SK-N-DZ (cell line): Measurements from ENCODE around the gene CACNG3.
"Not testable (repeated sequence)": the region's sequence is repeated elsewhere in the genome, so short reads cannot be mapped to it uniquely, and the experiment has no call there.

Source experiments
- DNase-seq: peaks from one replicate; pipeline ENCODE4 v3.0.0-alpha.2; 2015; ENCODE audit warnings: low spot score

CACNG3 gene

GRCh38 chr16:24275413-24275812 is 19.3 kb downstream of the CACNG3 start:
- no peak for DNase-seq

- DNase-seq = no peak
These were observed 23.9 kb downstream of the CACNG3 start for GRCh38 chr16:24279982-24280515.

DNA sequence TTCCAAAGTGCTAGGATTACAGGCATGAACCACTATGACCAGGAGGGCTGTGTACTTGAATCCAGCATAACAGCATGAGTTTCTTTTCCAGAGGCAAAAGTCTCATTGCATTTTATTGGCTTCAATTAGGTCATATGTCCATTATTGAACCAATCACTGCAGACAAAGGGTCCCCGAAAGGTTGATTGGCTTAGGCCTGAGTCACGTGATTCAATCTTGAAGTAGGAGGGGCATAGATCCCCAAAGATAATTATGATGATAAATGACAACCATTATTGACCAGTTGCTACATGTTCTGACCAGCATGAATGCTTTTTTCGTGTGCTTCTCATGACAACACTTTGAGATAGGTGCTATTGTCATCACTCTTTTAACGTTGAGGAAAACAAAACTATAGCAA is 25.3 kb downstream of the CACNG3 start:
- no peak for DNase-seq

DNA sequence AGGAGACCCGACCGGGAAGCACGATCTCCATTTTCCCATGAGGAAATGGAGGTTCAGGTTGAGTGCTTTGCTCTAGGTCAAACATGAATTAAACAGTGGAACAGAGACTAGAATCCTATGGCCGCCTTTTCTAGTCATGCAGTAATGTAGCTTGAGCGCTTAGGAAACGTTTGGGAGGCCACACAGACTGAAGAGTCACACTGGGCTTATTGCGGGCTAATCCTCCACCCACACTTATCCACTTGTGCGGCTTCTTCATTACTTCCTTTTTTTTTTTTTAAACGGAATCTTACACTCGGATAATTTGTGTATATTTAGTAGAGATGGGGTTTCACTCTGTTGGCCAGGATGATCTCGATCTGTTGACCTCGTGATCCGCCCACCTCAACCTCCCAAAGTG is 26.0 kb downstream of the CACNG3 start:
- no peak for DNase-seq

- no peak for DNase-seq
These were observed 30.7 kb downstream of the CACNG3 start for GRCh38 chr16:24286741-24287405.

DNA sequence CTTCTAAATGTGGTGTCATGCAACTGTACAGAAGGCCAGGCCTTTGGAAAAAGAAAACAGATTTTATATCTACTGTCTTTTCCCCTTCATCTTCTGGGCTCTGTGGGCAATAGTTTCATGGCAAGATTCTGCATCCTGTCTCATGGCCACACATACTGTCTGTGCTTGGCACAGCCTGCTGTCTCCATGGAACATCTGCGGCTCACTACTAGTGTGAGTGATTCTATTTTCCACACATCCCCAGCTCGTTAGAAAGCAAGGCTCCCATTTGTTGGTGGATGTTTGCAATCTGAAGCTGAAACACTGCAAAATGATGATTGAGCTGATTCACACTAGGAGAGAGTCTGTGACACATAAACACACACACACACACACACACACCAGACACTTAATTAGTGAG is 32.4 kb downstream of the CACNG3 start:
- no peak for DNase-seq

DNA sequence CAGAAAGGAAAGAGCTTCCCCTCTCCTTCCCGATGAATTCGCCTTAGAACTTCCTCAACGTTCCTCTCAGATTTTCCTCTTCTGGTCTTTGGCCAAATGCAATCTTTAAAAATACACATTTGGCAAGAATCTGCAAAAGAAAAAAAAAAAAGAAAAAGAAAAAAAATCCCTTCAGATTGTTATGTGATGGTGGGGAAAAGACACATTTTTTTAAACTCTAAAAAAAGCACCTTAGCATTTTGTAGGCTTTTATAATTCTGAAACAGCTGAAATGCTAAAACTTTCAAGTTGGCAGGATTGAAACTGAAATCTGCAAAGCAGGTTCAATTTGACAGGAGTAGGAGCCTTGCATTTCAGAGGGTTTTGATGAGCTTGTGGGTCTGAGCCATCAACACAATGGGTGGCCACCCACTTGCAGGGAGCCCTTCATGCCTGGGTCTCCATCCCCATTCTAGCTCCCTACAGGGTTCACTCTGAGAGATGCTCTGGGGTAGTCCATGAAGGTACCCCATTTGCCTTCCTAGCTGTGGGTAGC is 33.1 kb downstream of the CACNG3 start:
- no peak for DNase-seq

DNA sequence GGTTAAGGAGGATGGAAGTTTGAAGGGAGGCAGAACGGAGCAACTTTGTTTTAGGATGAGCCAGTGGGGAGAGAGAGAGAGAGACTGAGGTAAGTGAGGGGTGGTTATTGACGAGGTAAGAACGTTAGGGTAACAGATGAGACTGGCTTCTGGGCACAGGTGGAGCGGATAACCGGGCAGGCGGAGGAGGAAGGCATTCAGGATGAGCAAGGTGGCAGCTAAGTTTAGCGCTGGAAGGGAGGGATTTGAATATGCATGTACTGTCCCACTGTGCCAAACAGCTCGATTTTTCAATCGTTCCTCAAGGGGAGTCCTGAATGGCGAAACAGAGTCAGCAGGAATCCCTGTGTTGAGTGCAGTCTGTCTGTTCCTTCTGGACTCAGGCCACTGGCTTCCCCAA is 35.8 kb downstream of the CACNG3 start:
- no peak for DNase-seq

- no peak for DNase-seq
These were observed 38.0 kb downstream of the CACNG3 start for GRCh38 chr16:24294131-24294530.

GRCh38 chr16:24297375-24297774 is 41.2 kb downstream of the CACNG3 start:
- DNase-seq = no peak

- DNase-seq = no peak
These were observed 42.5 kb downstream of the CACNG3 start for GRCh38 chr16:24298548-24299167.

DNA sequence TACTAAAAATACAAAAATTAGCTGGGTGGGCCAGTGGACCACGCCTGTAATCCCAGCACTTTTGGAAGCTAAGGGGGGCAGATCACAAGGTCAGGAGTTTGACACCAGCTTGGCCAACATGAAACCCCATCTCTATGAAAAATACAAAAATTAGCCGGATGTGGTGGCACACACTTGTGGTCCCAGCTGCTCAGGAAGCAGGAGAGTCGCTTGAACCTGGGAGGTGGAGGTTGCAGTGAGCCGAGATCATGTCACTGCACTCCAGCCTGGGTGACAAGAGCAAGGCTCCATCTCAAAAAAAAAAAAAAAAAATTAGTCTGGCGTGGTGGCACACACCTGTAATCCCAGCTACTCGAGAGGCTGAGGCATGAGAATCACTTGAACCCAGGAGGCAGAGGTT is 44.6 kb downstream of the CACNG3 start:
- DNase-seq = not testable (repeated sequence)

- DNase-seq = no peak
These were observed 46.5 kb downstream of the CACNG3 start for GRCh38 chr16:24302636-24303035.

DNA sequence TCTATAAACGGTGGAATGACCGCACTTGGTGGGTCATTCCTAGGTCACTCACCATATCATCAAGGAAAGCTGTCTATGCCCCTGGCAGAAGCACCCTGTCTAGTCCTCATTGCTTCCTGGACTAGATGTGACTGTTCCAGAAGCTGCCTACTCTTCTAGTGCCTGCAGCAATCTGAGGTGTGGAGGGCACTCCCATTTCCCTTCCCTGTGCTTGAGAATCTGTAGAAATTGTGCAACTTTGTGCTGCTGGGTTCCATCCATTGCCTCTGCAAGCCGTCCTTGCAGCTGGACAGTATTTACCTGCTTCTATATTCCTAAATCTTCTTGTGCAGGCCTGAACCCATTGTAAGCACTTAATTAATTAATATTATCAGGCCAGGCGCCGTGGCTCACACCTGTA is 52.1 kb downstream of the CACNG3 start:
- DNase-seq = no peak

DNA sequence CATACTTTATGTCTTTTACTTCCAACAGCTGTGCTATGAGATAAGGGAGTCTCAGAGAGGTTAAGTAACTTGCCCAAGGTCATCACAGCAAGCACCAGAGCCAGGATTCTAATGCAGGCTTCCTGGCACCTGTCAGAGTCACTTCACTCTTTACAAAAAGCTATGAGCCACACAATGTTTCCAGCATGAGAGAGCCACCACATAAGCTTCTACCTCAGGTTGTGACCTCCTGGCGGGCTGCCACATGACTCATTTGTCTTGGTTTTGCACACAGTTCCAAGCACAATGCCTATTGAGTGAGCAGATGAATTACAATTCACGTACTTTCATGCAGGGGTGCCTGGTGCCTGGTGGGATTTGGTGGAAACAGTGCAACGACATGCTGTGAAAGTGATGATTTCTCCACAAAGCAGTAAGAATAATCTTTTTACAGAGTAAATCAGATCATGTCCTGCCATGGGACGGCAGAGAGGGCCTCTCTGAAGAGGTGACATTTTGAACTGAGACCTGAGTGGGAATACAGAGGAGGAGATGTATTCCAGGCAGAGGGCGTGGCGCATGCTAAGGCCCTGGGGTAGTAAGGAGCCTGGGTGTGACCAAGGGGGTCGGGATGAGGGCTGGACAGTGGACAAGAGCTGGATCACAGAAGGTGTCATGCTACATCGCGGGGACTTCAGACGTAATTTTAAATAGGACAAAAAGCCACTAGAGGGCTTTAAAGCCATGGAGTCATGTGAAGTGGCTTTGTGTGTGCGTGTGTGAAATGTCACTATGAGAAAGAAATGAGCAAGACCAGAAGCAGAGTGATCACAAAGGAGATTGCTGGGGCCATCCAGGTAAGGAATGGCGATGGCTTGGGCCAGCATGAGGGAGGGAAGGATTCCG is 53.4 kb downstream of the CACNG3 start:
- peak; percentile 37 for DNase-seq

GRCh38 chr16:24315343-24315742 is 59.2 kb downstream of the CACNG3 start:
- DNase-seq = no peak

GRCh38 chr16:24318680-24319079 is 62.5 kb downstream of the CACNG3 start:
- DNase-seq = no peak

DNA sequence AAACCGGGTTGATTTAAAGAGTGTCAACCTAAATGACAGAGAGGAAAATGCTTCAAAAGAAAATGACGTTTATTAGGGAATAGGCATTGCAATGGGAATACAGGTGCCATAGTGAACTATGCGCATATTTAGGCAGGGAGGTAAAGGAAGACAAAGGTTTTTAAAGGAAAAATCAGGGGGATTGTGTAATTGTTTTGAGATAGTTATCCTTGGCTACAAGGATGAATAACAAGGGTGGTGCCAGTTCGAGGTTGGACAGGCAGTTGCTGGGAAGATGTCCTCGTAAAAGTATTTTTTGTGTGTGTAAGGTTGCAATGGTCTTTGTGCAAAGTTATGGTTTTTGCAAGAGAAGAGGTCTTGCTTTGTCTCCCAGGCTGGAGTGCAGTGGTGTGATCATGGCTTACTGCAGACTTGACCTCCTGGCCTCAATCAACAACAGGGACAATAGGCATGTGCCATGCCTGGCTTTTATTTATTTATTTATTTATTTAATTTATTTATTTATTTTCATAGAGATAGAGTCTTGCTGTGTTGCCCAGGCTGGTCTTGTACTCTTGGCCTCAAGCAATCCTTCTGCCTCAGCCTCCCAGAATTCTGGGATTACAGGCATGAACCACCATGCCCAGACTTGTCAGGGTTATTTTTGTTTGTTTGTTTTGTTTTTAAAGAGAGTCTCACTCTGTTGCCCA is 63.1 kb downstream of the CACNG3 start:
- no peak for DNase-seq

DNA sequence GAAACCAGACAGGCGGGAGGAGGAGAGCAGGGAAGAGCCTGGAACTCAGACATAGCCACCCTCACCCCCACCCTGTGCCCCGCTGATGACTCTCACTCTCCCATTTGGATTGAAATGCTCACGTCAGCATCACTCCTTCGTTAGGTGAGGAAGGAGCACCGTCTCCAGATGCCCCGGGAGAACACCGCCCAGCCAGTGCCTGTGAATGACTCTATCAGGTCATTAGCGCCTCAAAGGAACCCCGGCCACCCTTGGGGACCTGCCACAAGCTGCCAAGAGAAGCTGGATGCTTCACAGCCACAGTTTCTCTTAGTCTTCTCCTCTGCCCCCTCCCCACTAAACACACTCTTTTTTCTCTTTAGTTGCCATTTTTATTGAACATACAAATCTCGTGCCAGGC is 66.0 kb downstream of the CACNG3 start:
- no peak for DNase-seq

DNA sequence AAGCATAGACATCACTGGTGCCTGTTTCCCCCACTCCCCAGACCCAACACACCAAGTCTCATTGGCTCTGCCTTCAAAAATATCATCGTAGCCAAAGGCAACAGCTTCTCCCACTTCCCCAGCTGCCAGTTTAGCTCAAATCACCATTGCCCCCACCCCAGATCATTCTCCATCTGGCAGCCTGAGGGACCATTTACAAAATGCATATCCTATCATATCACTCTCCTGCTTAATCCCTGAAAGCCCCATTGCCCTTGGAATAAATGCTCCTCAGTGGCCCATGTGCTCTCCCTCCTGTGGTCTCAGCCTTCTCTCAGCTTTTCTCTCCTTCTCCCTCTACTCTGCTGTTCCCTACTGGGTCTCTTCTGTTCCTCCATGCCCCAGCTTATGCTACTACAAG is 68.3 kb downstream of the CACNG3 start:
- no peak for DNase-seq

DNA sequence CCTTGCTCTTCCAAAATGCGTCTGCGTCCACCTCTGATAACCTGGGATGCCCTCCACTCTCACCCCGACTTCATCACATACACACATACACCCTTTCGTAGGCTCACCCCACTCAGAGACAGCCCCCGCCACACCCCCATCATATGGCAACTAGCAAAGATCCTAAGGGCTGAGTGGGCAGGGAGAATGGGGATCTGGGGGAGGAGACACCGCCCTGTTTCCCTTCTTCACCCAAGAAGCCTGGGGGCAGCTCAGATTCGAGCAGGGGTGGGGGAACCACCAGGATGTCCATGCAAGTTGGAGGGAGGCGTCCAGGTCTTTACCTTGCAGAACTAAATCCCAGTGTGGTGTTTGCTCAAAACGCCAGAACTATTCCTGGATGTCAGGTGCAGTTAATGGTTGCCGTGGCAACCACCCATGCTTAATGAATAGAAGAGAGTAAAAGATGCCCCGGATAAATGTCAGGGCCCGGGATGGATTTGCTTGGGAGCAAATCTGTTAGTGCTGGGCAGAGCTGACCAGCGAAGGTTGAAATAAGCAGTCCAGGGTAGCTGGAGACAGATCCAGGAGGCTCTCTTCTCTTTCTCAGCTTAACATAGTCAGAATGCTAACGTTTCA is 72.8 kb downstream of the CACNG3 start:
- DNase-seq = peak; percentile 14
